WTC11 (cell line): ENCODE data around the gene TMEM121. TPM values are rescaled to one million over a fixed set of nuclear protein-coding genes. Genes with fewer than 3 reads are reported as not detected.
A peak's percentile ranks its signal among the peaks of the same experiment; 100 is the strongest.

Experiments
- ATAC-seq: fragments of 200-7000 bp; cut with Tn5 transposase; 2 replicates; pipeline ENCODE4 v1.10.0; 2021; ENCODE audit warnings: mild to moderate bottlenecking, moderate library complexity
- CTCF ChIA-PET: fragments of 300-600 bp; sonication (Branson Sonifier 250); formaldehyde crosslinking; loops from one replicate; lab custom pipeline; 2021; ENCODE audit warnings: antibody characterized with exemption; lab: Charles Lee
- POLR2A ChIA-PET: fragments of 350-600 bp; sonication (Branson Sonifier 250); formaldehyde crosslinking; loops from one replicate; lab custom pipeline; 2021; ENCODE audit warnings: antibody characterized with exemption; lab: Charles Lee
- DNase-seq: peaks from one replicate; pipeline ENCODE4 v3.0.0; 2021; ENCODE audit warnings: low spot score
- H3K27ac Mint-ChIP-seq: 2 replicates; pipeline ENCODE4 v1.8.0; 2021; ENCODE audit warnings: mixed read lengths
- H3K27me3 Mint-ChIP-seq: 2 replicates; pipeline ENCODE4 v1.8.0; 2021; ENCODE audit warnings: low read depth, mild to moderate bottlenecking, moderate library complexity, mixed read lengths
- H3K36me3 Mint-ChIP-seq: 2 replicates; pipeline ENCODE4 v1.8.0; 2021; ENCODE audit warnings: mixed read lengths
- H3K4me1 Mint-ChIP-seq: 2 replicates; pipeline ENCODE4 v1.8.0; 2022; ENCODE audit warnings: mixed read lengths
- H3K4me3 Mint-ChIP-seq: 2 replicates; pipeline ENCODE4 v1.8.0; 2021; ENCODE audit warnings: mild to moderate bottlenecking, moderate library complexity, mixed read lengths
- H3K9me3 Mint-ChIP-seq: 2 replicates; pipeline ENCODE4 v1.8.0; 2021; ENCODE audit warnings: mixed read lengths
- ATF1 ChIP-seq: sonication (generic); formaldehyde crosslinking; IDR thresholded peaks from 2 replicates; pipeline ENCODE4 v1.8.1; 2023; ENCODE audit warnings: mild to moderate bottlenecking, moderate library complexity, missing genetic modification reagents
- CREB1 ChIP-seq: sonication (generic); formaldehyde crosslinking; IDR thresholded peaks from 2 replicates; pipeline ENCODE4 v1.8.0; 2023; ENCODE audit warnings: mild to moderate bottlenecking, missing genetic modification reagents
- EMX1 ChIP-seq: fragments of 250-450 bp; sonication (Bioruptor Pico); IDR thresholded peaks from 2 replicates; pipeline ENCODE4 v1.8.0; 2021; ENCODE audit warnings: mild to moderate bottlenecking
- FOXK1 ChIP-seq: sonication (generic); formaldehyde crosslinking; IDR thresholded peaks from 2 replicates; pipeline ENCODE4 v1.8.0; 2022; ENCODE audit warnings: mild to moderate bottlenecking, moderate library complexity, missing genetic modification reagents
- NFE2L1 ChIP-seq: sonication (generic); formaldehyde crosslinking; IDR thresholded peaks from 2 replicates; pipeline ENCODE4 v1.8.1; 2023; ENCODE audit warnings: missing genetic modification reagents
- NFYB ChIP-seq: sonication (generic); formaldehyde crosslinking; conservative IDR thresholded peaks from 2 replicates; pipeline ENCODE4 v1.8.0; 2022; ENCODE audit warnings: low read depth, missing genetic modification reagents
- NR3C1 ChIP-seq: sonication (generic); formaldehyde crosslinking; conservative IDR thresholded peaks from 2 replicates; pipeline ENCODE4 v1.8.1; 2023; ENCODE audit warnings: low read depth, mild to moderate bottlenecking, missing genetic modification reagents
- RORB ChIP-seq: fragments of 250-450 bp; sonication (Bioruptor Pico); IDR thresholded peaks from 2 replicates; pipeline ENCODE4 v1.9.0; 2021; ENCODE audit warnings: mild to moderate bottlenecking
- SOX15 ChIP-seq: fragments of 250-450 bp; sonication (Bioruptor Pico); IDR thresholded peaks from 2 replicates; pipeline ENCODE4 v1.9.0; 2021; ENCODE audit warnings: mild to moderate bottlenecking
- TCF7 ChIP-seq: sonication (generic); formaldehyde crosslinking; IDR thresholded peaks from 2 replicates; pipeline ENCODE4 v1.8.0; 2022; ENCODE audit warnings: mild to moderate bottlenecking, low read depth, missing genetic modification reagents, moderate library complexity
- ZBTB21 ChIP-seq: sonication (generic); formaldehyde crosslinking; IDR thresholded peaks from 2 replicates; pipeline ENCODE4 v1.8.1; 2023; ENCODE audit warnings: mild to moderate bottlenecking, missing genetic modification reagents, borderline replicate concordance
- ZNF121 ChIP-seq: sonication (generic); formaldehyde crosslinking; IDR thresholded peaks from 2 replicates; pipeline ENCODE4 v1.8.0; 2023; ENCODE audit warnings: missing genetic modification reagents
- ZNF423 ChIP-seq: fragments of 250-450 bp; sonication (Bioruptor Pico); IDR thresholded peaks from 2 replicates; pipeline ENCODE4 v2.1.2; 2022; ENCODE audit warnings: mild to moderate bottlenecking, moderate library complexity
- total RNA-seq: library from RNA; stranded (reverse); gene quantifications from 3 replicates; pipeline ENCODE4 v1.2.3, GENCODE V29; 2021
- TF ChIP-seq, protein P1 (sequence below): fragments of 250-450 bp; sonication (Bioruptor Pico); IDR thresholded peaks from 2 replicates; pipeline ENCODE4 v1.9.0; 2021; ENCODE audit warnings: moderate library complexity, mild to moderate bottlenecking, inconsistent platforms, borderline replicate concordance
- TF ChIP-seq, protein P2 (sequence below): sonication (generic); formaldehyde crosslinking; IDR thresholded peaks from 2 replicates; pipeline ENCODE4 v1.8.0; 2022; ENCODE audit warnings: mild to moderate bottlenecking, missing genetic modification reagents
- TF ChIP-seq, protein P3 (sequence below): sonication (generic); formaldehyde crosslinking; IDR thresholded peaks from 2 replicates; pipeline ENCODE4 v1.8.1; 2022; ENCODE audit warnings: low read depth, mild to moderate bottlenecking, moderate library complexity, missing genetic modification reagents, borderline replicate concordance
- TF ChIP-seq, protein P4 (sequence below): sonication (generic); formaldehyde crosslinking; IDR thresholded peaks from 2 replicates; pipeline ENCODE4 v1.8.0; 2023; ENCODE audit warnings: missing genetic modification reagents, mild to moderate bottlenecking, borderline replicate concordance
- TF ChIP-seq, protein P5 (sequence below): sonication (generic); formaldehyde crosslinking; IDR thresholded peaks from 2 replicates; pipeline ENCODE4 v1.8.0; 2022; ENCODE audit warnings: mild to moderate bottlenecking, missing genetic modification reagents
- TF ChIP-seq, protein P6 (sequence below): sonication (generic); formaldehyde crosslinking; IDR thresholded peaks from 2 replicates; pipeline ENCODE4 v1.8.0; 2023; ENCODE audit warnings: missing genetic modification reagents

The TMEM121 gene
- total RNA-seq, 1 experiment from 2014 or later = 0.81 TPM

DNA sequence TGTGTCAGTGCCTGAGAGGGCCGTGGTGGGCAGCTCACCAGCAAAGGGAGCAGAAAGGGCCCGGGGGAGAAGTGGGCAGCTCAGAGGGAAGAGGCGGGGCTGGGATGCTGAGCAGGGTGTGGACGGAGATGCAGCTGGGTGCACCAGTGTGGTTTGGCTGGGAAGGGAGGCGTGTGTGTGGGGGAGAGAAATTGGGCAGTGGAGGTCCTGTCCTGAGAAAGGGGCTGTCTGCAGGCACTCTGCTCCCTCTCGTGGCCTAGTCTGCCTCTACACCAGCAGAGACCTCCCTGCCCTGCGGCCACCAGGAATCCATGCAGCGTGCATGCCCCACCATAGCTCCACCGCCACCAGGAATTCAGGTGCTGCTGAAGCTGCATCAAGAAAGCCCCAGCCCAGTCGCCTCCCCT lies 6.4 kb downstream of the TMEM121 start:
- Mint-ChIP-seq H3K36me3 (peaks cover 12% of the 10 kb centered on the region), H3K4me3 (no peak overlapping the region), H3K4me1 (no peaks in the 10 kb centered on the region), H3K27me3 (peaks cover 37% of the 10 kb centered on the region), H3K27ac (no peak overlapping the region), H3K9me3 (peaks cover 21% of the 10 kb centered on the region)
- ATAC-seq (peak; percentile 57), DNase-seq (peak; percentile 24)
- ChIA-PET POLR2A (no interaction called here), CTCF (interaction anchor here (1.0 to 1.3 kb wide), 2 partner anchors 52 to 62 kb away, joined by 3 to 8 read pairs; no protein-coding TSS in a partner anchor)
- TF ChIP-seq FOXK1 (CRISPR knock-in tag) = no peak
- TF ChIP-seq, protein P1, sequence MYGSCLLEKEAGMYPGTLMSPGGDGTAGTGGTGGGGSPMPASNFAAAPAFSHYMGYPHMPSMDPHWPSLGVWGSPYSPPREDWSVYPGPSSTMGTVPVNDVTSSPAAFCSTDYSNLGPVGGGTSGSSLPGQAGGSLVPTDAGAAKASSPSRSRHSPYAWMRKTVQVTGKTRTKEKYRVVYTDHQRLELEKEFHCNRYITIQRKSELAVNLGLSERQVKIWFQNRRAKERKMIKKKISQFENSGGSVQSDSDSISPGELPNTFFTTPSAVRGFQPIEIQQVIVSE (CRISPR knock-in tag) = no peak
- TF ChIP-seq, protein P2, sequence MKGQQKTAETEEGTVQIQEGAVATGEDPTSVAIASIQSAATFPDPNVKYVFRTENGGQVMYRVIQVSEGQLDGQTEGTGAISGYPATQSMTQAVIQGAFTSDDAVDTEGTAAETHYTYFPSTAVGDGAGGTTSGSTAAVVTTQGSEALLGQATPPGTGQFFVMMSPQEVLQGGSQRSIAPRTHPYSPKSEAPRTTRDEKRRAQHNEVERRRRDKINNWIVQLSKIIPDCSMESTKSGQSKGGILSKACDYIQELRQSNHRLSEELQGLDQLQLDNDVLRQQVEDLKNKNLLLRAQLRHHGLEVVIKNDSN (CRISPR knock-in tag) = no peak

DNA sequence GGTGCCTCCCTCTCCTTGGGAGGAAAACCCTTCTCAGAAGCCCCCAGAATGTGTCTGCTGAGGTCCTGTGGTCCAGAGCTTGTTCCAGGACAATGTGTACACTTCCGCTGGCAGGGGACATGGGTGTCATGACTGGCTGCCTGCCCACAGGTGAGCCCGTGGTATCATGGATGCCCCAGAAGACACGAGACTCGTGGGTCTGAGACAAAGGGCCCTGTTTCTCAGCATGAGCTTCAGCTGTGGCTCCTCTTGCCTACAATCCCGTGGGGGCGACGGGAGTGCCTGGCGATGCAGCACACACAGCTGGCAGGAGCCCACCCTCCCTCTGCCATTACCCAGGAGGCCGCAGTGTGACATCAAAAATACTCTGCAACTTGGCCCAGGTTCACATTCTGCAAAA lies 7.0 kb downstream of the TMEM121 start:
- POLR2A ChIA-PET = no interaction called here
- Mint-ChIP-seq H3K36me3 (peaks cover 12% of the 10 kb centered on the region), H3K4me1 (no peaks in the 10 kb centered on the region), H3K27ac (no peak overlapping the region), H3K4me3 (no peak overlapping the region), H3K9me3 (peaks cover 21% of the 10 kb centered on the region), H3K27me3 (peaks cover 33% of the 10 kb centered on the region)
- CTCF ChIA-PET = interaction anchor here (1.3 kb wide), 1 partner anchor 52 kb away, joined by 8 read pairs; no protein-coding TSS in a partner anchor
- ATAC-seq = no peak
- TF ChIP-seq RORB (CRISPR knock-in tag) (no peak), ATF1 (CRISPR knock-in tag) (no peak), NFE2L1 (CRISPR knock-in tag) (no peak), ZNF423 (CRISPR knock-in tag) (no peak), NR3C1 (CRISPR knock-in tag) (no peak), TCF7 (CRISPR knock-in tag) (no peak), ZNF121 (CRISPR knock-in tag) (no peak), NFYB (CRISPR knock-in tag) (no peak), EMX1 (CRISPR knock-in tag) (no peak), CREB1 (no peak), ZBTB21 (no peak), SOX15 (no peak)
- TF ChIP-seq, protein P3, sequence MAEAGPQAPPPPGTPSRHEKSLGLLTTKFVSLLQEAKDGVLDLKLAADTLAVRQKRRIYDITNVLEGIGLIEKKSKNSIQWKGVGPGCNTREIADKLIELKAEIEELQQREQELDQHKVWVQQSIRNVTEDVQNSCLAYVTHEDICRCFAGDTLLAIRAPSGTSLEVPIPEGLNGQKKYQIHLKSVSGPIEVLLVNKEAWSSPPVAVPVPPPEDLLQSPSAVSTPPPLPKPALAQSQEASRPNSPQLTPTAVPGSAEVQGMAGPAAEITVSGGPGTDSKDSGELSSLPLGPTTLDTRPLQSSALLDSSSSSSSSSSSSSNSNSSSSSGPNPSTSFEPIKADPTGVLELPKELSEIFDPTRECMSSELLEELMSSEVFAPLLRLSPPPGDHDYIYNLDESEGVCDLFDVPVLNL (CRISPR knock-in tag) = no peak
- TF ChIP-seq, protein P1 (CRISPR knock-in tag) = no peak
- TF ChIP-seq, protein P4, sequence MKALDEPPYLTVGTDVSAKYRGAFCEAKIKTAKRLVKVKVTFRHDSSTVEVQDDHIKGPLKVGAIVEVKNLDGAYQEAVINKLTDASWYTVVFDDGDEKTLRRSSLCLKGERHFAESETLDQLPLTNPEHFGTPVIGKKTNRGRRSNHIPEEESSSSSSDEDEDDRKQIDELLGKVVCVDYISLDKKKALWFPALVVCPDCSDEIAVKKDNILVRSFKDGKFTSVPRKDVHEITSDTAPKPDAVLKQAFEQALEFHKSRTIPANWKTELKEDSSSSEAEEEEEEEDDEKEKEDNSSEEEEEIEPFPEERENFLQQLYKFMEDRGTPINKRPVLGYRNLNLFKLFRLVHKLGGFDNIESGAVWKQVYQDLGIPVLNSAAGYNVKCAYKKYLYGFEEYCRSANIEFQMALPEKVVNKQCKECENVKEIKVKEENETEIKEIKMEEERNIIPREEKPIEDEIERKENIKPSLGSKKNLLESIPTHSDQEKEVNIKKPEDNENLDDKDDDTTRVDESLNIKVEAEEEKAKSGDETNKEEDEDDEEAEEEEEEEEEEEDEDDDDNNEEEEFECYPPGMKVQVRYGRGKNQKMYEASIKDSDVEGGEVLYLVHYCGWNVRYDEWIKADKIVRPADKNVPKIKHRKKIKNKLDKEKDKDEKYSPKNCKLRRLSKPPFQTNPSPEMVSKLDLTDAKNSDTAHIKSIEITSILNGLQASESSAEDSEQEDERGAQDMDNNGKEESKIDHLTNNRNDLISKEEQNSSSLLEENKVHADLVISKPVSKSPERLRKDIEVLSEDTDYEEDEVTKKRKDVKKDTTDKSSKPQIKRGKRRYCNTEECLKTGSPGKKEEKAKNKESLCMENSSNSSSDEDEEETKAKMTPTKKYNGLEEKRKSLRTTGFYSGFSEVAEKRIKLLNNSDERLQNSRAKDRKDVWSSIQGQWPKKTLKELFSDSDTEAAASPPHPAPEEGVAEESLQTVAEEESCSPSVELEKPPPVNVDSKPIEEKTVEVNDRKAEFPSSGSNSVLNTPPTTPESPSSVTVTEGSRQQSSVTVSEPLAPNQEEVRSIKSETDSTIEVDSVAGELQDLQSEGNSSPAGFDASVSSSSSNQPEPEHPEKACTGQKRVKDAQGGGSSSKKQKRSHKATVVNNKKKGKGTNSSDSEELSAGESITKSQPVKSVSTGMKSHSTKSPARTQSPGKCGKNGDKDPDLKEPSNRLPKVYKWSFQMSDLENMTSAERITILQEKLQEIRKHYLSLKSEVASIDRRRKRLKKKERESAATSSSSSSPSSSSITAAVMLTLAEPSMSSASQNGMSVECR (CRISPR knock-in tag) = no peak
- TF ChIP-seq, protein P5, sequence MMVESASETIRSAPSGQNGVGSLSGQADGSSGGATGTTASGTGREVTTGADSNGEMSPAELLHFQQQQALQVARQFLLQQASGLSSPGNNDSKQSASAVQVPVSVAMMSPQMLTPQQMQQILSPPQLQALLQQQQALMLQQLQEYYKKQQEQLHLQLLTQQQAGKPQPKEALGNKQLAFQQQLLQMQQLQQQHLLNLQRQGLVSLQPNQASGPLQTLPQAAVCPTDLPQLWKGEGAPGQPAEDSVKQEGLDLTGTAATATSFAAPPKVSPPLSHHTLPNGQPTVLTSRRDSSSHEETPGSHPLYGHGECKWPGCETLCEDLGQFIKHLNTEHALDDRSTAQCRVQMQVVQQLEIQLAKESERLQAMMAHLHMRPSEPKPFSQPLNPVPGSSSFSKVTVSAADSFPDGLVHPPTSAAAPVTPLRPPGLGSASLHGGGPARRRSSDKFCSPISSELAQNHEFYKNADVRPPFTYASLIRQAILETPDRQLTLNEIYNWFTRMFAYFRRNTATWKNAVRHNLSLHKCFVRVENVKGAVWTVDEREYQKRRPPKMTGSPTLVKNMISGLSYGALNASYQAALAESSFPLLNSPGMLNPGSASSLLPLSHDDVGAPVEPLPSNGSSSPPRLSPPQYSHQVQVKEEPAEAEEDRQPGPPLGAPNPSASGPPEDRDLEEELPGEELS = no peak
- TF ChIP-seq, protein P6, sequence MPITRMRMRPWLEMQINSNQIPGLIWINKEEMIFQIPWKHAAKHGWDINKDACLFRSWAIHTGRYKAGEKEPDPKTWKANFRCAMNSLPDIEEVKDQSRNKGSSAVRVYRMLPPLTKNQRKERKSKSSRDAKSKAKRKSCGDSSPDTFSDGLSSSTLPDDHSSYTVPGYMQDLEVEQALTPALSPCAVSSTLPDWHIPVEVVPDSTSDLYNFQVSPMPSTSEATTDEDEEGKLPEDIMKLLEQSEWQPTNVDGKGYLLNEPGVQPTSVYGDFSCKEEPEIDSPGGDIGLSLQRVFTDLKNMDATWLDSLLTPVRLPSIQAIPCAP (CRISPR knock-in tag) = no peak
- TF ChIP-seq, all 79 proteins: peak for 0
- no peak for DNase-seq
